HCT116 (cell line): ENCODE data around the gene YIPF3. TPM values are rescaled to one million over a fixed set of nuclear protein-coding genes. Genes with fewer than 3 reads are reported as not detected.

ENCODE experiments used
- ATAC-seq: fragments of 200-7000 bp; cut with Tn5 transposase; 2 replicates; pipeline ENCODE4 v1.9.1; 2020; ENCODE audit warnings: mild to moderate bottlenecking, moderate library complexity
- BruUV-seq: library from RNA; stranded (reverse); fragments of 400-500 nt; replicated peaks from 2 replicates; lab custom pipeline; 2021; lab: Mats Ljungman, UMichigan
- CTCF ChIA-PET: fragments of 300-600 bp; sonication (Branson Sonifier 250); formaldehyde crosslinking; loops from one replicate; lab custom pipeline; 2021; ENCODE audit warnings: antibody characterized with exemption; lab: Charles Lee
- POLR2A ChIA-PET: fragments of 300-600, 350-600 bp; sonication (Branson Sonifier 250); formaldehyde crosslinking; loops from one replicate; lab custom pipeline; 2021; ENCODE audit warnings: antibody characterized with exemption; lab: Charles Lee
- RAD21 ChIA-PET, 2 experiments: fragments of 300-600 bp; sonication (Branson Sonifier 250); formaldehyde crosslinking; loops; one replicate each; lab custom pipeline; 2023; ENCODE audit warnings: low total read pairs in 2 of 2; ENCODE audit not compliant: uncharacterized antibody in 2 of 2, unreplicated experiment in 2 of 2, low non-redundant PET in 1 of 2; lab: Charles Lee
- DNase-seq: peaks from one replicate; pipeline ENCODE4 v3.0.0-alpha.2; 2010; ENCODE audit warnings: low read depth, low spot score
- H2AFZ ChIP-seq: fragments of 200-600 bp; shearing (Covaris generic), sonication (generic); 2 replicates; pipeline ENCODE4 v1.6.1; 2017; ENCODE audit warnings: low read depth, mixed run types, mixed read lengths, antibody characterized with exemption, low read length; ENCODE audit not compliant: poor library complexity, severe bottlenecking
- H3K27ac ChIP-seq: 2 replicates; pipeline ENCODE4 v1.5.1; 2012; ENCODE audit warnings: low read depth, low read length
- H3K27me3 ChIP-seq: fragments of 200-600 bp; sonication (generic); 2 replicates; pipeline ENCODE4 v1.6.1; 2016; ENCODE audit warnings: mixed run types, low read length, mixed read lengths; ENCODE audit not compliant: insufficient read depth
- H3K36me3 ChIP-seq, 2 experiments: fragments of 200-500 bp in 1 of 2; fragments of 200-600 bp in 1 of 2; sonication (Bioruptor generic) in 1 of 2; sonication (generic) in 1 of 2; 2 replicates each; pipeline versions ENCODE4 v1.5.1 to v1.6.1; 2014 to 2016; ENCODE audit warnings: low read length in 2 of 2, inconsistent platforms in 1 of 2, mixed read lengths in 1 of 2, mixed run types in 1 of 2; ENCODE audit not compliant: insufficient read depth in 2 of 2, control insufficient read depth in 1 of 2
- H3K4me1 ChIP-seq, 2 experiments: fragments of 200-600 bp in 1 of 2; sonication (generic) in 1 of 2; 2 replicates each; pipeline versions ENCODE4 v1.5.1 to v1.6.1; 2012 to 2017; ENCODE audit warnings: low read length in 2 of 2, inconsistent platforms in 1 of 2, mild to moderate bottlenecking in 1 of 2, mixed read lengths in 1 of 2, mixed run types in 1 of 2, moderate library complexity in 1 of 2; ENCODE audit not compliant: insufficient read depth in 2 of 2, control insufficient read depth in 1 of 2
- H3K4me2 ChIP-seq: fragments of 200-600 bp; sonication (generic); 2 replicates; pipeline ENCODE4 v1.6.1; 2017; ENCODE audit warnings: mixed run types, low read length, mixed read lengths
- H3K4me3 ChIP-seq, 2 experiments: fragments of 200-600 bp in 1 of 2; sonication (generic) in 1 of 2; replicated peaks in 1 of 2; 2 replicates each; pipeline ENCODE4 v1.5.1; 2011 to 2016; ENCODE audit warnings: low read length in 2 of 2, control low read depth in 1 of 2, low read depth in 1 of 2, mild to moderate bottlenecking in 1 of 2, mixed read lengths in 1 of 2, mixed run types in 1 of 2
- H3K79me2 ChIP-seq: fragments of 200-600 bp; sonication (generic); 2 replicates; pipeline ENCODE4 v1.6.1; 2017; ENCODE audit warnings: mild to moderate bottlenecking, mixed run types, low read length, moderate library complexity, mixed read lengths; ENCODE audit not compliant: insufficient read depth
- H3K9ac ChIP-seq: fragments of 200-600 bp; sonication (generic); 2 replicates; pipeline ENCODE4 v1.6.1; 2016; ENCODE audit warnings: low read length, mixed read lengths
- H3K9me2 ChIP-seq: fragments of 200-600 bp; sonication (generic), shearing (Covaris generic); 2 replicates; pipeline ENCODE4 v1.6.1; 2017; ENCODE audit warnings: mixed run types, mild to moderate bottlenecking, moderate library complexity; ENCODE audit not compliant: insufficient read depth
- H3K9me3 ChIP-seq, 2 experiments: fragments of 200-500 bp in 1 of 2; fragments of 200-600 bp in 1 of 2; sonication (Bioruptor generic) in 1 of 2; sonication (generic) in 1 of 2; 2 replicates each; pipeline ENCODE4 v1.6.1; 2014 to 2017; ENCODE audit warnings: low read length in 2 of 2, mixed read lengths in 2 of 2, inconsistent platforms in 1 of 2, low read depth in 1 of 2, mild to moderate bottlenecking in 1 of 2, mixed run types in 1 of 2, moderate library complexity in 1 of 2; ENCODE audit not compliant: control insufficient read depth in 1 of 2, insufficient read depth in 1 of 2
- H4K20me1 ChIP-seq: fragments of 200-600 bp; sonication (generic), shearing (Covaris generic); 2 replicates; pipeline ENCODE4 v1.6.1; 2017; ENCODE audit warnings: mixed run types, mild to moderate bottlenecking, moderate library complexity; ENCODE audit not compliant: insufficient read depth
- ATF3 ChIP-seq: IDR thresholded peaks from 2 replicates; pipeline ENCODE4 v1.6.1; 2012
- CBX3 ChIP-seq: IDR thresholded peaks from 2 replicates; pipeline ENCODE4 v1.6.1; 2012; ENCODE audit warnings: low read depth
- CEBPB ChIP-seq: IDR thresholded peaks from 2 replicates; pipeline ENCODE4 v1.6.1; 2012; ENCODE audit warnings: low read depth
- CTCF ChIP-seq, 3 experiments: fragments of 200-600 bp in 1 of 3; sonication (generic) in 1 of 3; IDR thresholded peaks in 2 of 3; conservative IDR thresholded peaks in 1 of 3; 2 replicates each; pipeline ENCODE4 v1.5.1; 2012 to 2017; ENCODE audit warnings: low read depth in 2 of 3, low read length in 2 of 3, antibody characterized with exemption in 1 of 3, borderline replicate concordance in 1 of 3, control low read depth in 1 of 3, mild to moderate bottlenecking in 1 of 3, mixed read lengths in 1 of 3, mixed run types in 1 of 3, moderate library complexity in 1 of 3; ENCODE audit not compliant: insufficient read depth in 1 of 3
- EGR1 ChIP-seq: IDR thresholded peaks from 2 replicates; pipeline ENCODE4 v1.6.1; 2012; ENCODE audit warnings: low read depth
- ELF1 ChIP-seq: IDR thresholded peaks from 2 replicates; pipeline ENCODE4 v1.6.1; 2012; ENCODE audit warnings: low read depth, borderline replicate concordance
- EZH2 ChIP-seq: fragments of 200-600 bp; sonication (generic); IDR thresholded peaks from 2 replicates; pipeline ENCODE4 v1.6.1; 2017; ENCODE audit warnings: antibody characterized with exemption, mixed run types
- FOSL1 ChIP-seq: IDR thresholded peaks from 2 replicates; pipeline ENCODE4 v1.6.1; 2012; ENCODE audit warnings: low read depth
- JUND ChIP-seq: IDR thresholded peaks from 2 replicates; pipeline ENCODE4 v1.6.1; 2012
- MAX ChIP-seq: IDR thresholded peaks from 2 replicates; pipeline ENCODE4 v1.6.1; 2012
- POLR2A ChIP-seq: IDR thresholded peaks from 2 replicates; pipeline ENCODE4 v1.7.0; 2011; ENCODE audit warnings: borderline replicate concordance; ENCODE audit not compliant: insufficient read depth, insufficient read length; ENCODE audit errors: extremely low read depth
- POLR2AphosphoS5 ChIP-seq: IDR thresholded peaks from 2 replicates; pipeline ENCODE4 v1.6.1; 2011; ENCODE audit warnings: mild to moderate bottlenecking, low read depth, low read length, moderate library complexity
- RAD21 ChIP-seq: IDR thresholded peaks from 2 replicates; pipeline ENCODE4 v1.6.1; 2012; ENCODE audit warnings: low read depth, mild to moderate bottlenecking
- REST ChIP-seq: IDR thresholded peaks from 2 replicates; pipeline ENCODE4 v1.6.1; 2012; ENCODE audit warnings: low read depth
- SIN3A ChIP-seq: IDR thresholded peaks from 2 replicates; pipeline ENCODE4 v1.6.1; 2012; ENCODE audit warnings: low read depth
- SRF ChIP-seq: IDR thresholded peaks from 2 replicates; pipeline ENCODE4 v1.6.1; 2012; ENCODE audit warnings: low read depth
- TCF7L2 ChIP-seq: IDR thresholded peaks from 2 replicates; pipeline ENCODE4 v1.7.0; 2011; ENCODE audit warnings: borderline replicate concordance, inconsistent platforms; ENCODE audit not compliant: insufficient read depth, insufficient read length; ENCODE audit errors: extremely low read depth
- YY1 ChIP-seq: IDR thresholded peaks from 2 replicates; pipeline ENCODE4 v1.6.1; 2011; ENCODE audit warnings: low read length, low read depth, moderate library complexity, mild to moderate bottlenecking; ENCODE audit not compliant: insufficient replicate concordance; ENCODE audit errors: extremely low read depth
- ZBTB33 ChIP-seq: IDR thresholded peaks from 2 replicates; pipeline ENCODE4 v1.6.1; 2011; ENCODE audit warnings: mild to moderate bottlenecking, low read length, moderate library complexity; ENCODE audit not compliant: insufficient replicate concordance; ENCODE audit errors: extremely low read depth
- ZFX ChIP-seq: fragments of 450-650 bp; IDR thresholded peaks from 2 replicates; pipeline ENCODE4 v1.6.1; 2017
- intact Hi-C: fragments of 100-400 bp; cut with micrococcal nuclease; formaldehyde crosslinking; loops from 2 replicates; pipeline ENCODE4 v1.10.0; 2022
- total RNA-seq: library from RNA; stranded (reverse); gene quantifications from one replicate; pipeline ENCODE4 v1.2.1, GENCODE V29; 2021; ENCODE audit not compliant: unreplicated experiment

YIPF3 gene
- total RNA-seq, 1 experiment from 2014 or later = 84.5 TPM

GRCh38 chr6:43516367-43516696 is 394 bp downstream of the YIPF3 start:
- H3K9me3 ChIP-seq = no peaks in the 10 kb centered on the region
- no TSS peak for BruUV-seq
- no peak for ATAC-seq
- H3K27ac ChIP-seq = peak overlapping the region; percentile 61
- no peaks in the 10 kb centered on the region for H3K27me3 ChIP-seq
- peaks cover 14 to 21% of the 10 kb centered on the region in 2 experiments; a peak in 3 of 4 replicates for H3K4me1 ChIP-seq
- H4K20me1 ChIP-seq = 0 out of 2 replicates have a peak, but pooled peaks cover 3% of the 10 kb centered on the region
- no peak overlapping the region for H2AFZ ChIP-seq
- peaks cover 38 to 47% of the 10 kb centered on the region in 2 experiments for H3K36me3 ChIP-seq
- H3K4me3 ChIP-seq = peak overlapping the region; percentile 92 to 100
- intact Hi-C loops = loop anchor here (5.0 kb wide), 1 partner anchor 344 kb away; the partner anchor contains the start of gene SRF
- peak overlapping the region; percentile 92 for H3K4me2 ChIP-seq
- H3K79me2 ChIP-seq = peaks cover 63% of the 10 kb centered on the region
- H3K9me2 ChIP-seq = no peaks in the 10 kb centered on the region
- peak overlapping the region; percentile 98 for H3K9ac ChIP-seq
- POLR2A ChIA-PET = interaction anchor here (0.9 to 1.5 kb wide), 3 partner anchors 8 to 113 kb away, joined by 3 read pairs; partner anchors contain the start of gene GTPBP2
- TF ChIP-seq REST (no peak), POLR2A (no peak), YY1 (no peak), POLR2AphosphoS5 (no peak), ZBTB33 (no peak), JUND (no peak), CEBPB (no peak), ZFX (no peak; the same call in 1 of the 2 replicates), RAD21 (no peak), CTCF (IDR thresholded peaks at IDR 0.05 in 2 of 3, conservative IDR thresholded peaks at IDR 0.05 in 1 of 3; ENCODE audit: borderline replicate concordance in 1 of 3, insufficient read depth in 1 of 3, low read depth in 2 of 3, low read length in 2 of 3) (no peak), ELF1 (no peak), MAX (no peak), CBX3 (no peak), TCF7L2 (no peak), EZH2 (no peak), FOSL1 (no peak), EGR1 (no peak), SRF (no peak), SIN3A (no peak), ATF3 (no peak)
- TF ChIP-seq, all 23 proteins: peak for 0
- CTCF ChIA-PET = interaction anchor here (2.7 kb wide), 1 partner anchor 9 kb away, joined by 12 read pairs; no protein-coding TSS in a partner anchor
- RAD21 ChIA-PET = no interaction called here
- no peak for DNase-seq
